ENCODE measurements around the gene AGBL5. TPM values are rescaled to one million over a fixed set of nuclear protein-coding genes. Genes with fewer than 3 reads are reported as not detected.
A peak's percentile ranks its signal among the peaks of the same experiment; 100 is the strongest.

AGBL5 gene
- total and polyA plus RNA-seq, 12 donors, result 4.2 to 16.8 (median 10.4) TPM

GRCh38 chr2:27076323-27076722, 24.9 kb downstream of the AGBL5 start:
- Histone ChIP-seq H3K27me3 (no peaks in the 10 kb centered on the region), H3K9me3 (no peaks in the 10 kb centered on the region), H3K4me1 (peaks cover 4 to 75% (median 60%) of the 10 kb centered on the region in 9 donors), H3K36me3 (no peaks in the 10 kb centered on the region), H3K27ac (peak overlapping the region in 5 of 10 donors; percentile 9 to 97 (median 88)), H3K4me3 (no peak overlapping the region)
- TF ChIP-seq, protein P1, sequence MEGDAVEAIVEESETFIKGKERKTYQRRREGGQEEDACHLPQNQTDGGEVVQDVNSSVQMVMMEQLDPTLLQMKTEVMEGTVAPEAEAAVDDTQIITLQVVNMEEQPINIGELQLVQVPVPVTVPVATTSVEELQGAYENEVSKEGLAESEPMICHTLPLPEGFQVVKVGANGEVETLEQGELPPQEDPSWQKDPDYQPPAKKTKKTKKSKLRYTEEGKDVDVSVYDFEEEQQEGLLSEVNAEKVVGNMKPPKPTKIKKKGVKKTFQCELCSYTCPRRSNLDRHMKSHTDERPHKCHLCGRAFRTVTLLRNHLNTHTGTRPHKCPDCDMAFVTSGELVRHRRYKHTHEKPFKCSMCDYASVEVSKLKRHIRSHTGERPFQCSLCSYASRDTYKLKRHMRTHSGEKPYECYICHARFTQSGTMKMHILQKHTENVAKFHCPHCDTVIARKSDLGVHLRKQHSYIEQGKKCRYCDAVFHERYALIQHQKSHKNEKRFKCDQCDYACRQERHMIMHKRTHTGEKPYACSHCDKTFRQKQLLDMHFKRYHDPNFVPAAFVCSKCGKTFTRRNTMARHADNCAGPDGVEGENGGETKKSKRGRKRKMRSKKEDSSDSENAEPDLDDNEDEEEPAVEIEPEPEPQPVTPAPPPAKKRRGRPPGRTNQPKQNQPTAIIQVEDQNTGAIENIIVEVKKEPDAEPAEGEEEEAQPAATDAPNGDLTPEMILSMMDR (IDR thresholded peaks at IDR 0.05), result no peak
- 84 to 85% methylated on average over 4 of the region's 4 CpGs for WGBS, 2 donors
- no peak for ATAC-seq
- DNase-seq, result no peak
- intact Hi-C loops (cut with DNase I), result no loop called here

GRCh38 chr2:27077231-27077630, 25.8 kb downstream of the AGBL5 start:
- Histone ChIP-seq H3K36me3 (peaks cover 0 to 4% (median 0%) of the 10 kb centered on the region in 9 donors), H3K27ac (peak overlapping the region in 7 of 10 donors; percentile 3 to 90 (median 87)), H3K9me3 (no peaks in the 10 kb centered on the region), H3K4me1 (peaks cover 4 to 80% (median 66%) of the 10 kb centered on the region in 9 donors), H3K4me3 (no peak overlapping the region), H3K27me3 (no peaks in the 10 kb centered on the region)
- TF ChIP-seq, protein P1 (IDR thresholded peaks at IDR 0.05), result no peak
- no peak for ATAC-seq
- intact Hi-C loops (cut with DNase I), result no loop called here
- WGBS, 2 donors, result 70 to 83% methylated on average over 7 of the region's 7 CpGs
- no peak for DNase-seq

DNA sequence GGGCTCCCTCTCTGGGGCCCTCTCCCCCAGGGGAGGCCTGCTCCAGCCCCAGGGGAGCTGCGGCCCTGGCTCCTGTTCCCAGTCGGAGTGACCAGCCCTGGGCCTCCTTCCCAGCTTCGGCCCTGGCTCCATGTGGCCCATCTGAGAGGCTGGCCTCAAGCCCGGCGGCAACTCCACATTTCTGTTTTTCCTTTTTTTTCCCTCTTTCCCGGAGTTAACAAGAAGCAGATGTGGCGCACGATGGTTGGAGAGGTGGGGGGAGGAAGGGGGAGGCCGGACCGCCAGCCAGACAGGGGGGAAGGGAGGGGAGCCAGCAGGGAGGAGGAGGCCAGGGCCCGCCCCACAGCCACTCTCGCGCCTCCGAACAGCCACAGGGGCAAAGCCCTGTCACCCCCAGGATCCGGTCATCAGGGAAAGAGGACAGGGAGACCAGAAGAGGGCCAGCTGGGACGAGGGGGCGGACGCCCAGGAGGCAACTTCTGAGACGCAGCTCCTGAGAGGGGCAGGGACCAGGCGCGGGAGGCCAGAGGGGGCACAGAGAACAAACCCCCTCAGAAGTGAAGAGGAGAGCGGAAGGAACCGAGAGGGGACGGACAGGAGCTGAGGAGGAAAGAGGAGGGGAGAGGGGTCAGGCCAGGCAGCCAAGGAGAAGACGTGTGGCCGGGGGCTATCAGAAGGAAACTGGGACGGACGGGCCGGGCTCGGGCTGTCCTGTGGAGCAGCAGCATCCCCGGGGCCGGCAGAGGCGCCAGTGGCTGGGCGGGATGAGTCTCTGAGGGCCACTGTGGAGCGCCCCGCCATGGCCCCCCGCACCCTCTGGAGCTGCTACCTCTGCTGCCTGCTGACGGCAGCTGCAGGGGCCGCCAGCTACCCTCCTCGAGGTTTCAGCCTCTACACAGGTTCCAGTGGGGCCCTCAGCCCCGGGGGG, 27.1 kb downstream of the AGBL5 start, which contains the start of gene EMILIN1:
Gene EMILIN1 (plus strand): TSS at position 349 of the 928 bp plus-strand sequence. CDS start 451 bp downstream, at position 800.
- intact Hi-C loops (cut with DNase I), result no loop called here
- Histone ChIP-seq H3K27me3 (no peaks in the 10 kb centered on the region), H3K36me3 (peaks cover 0 to 13% (median 0%) of the 10 kb centered on the region in 9 donors), H3K4me3 (peak within 1 kb of the TSS; percentile 26 to 68 (median 60)), H3K27ac (peak within 1 kb of the TSS; percentile 76 to 90 (median 86)), H3K9me3 (no peaks in the 10 kb centered on the region), H3K4me1 (peaks cover 4 to 80% (median 59%) of the 10 kb centered on the region in 9 donors)
- TF ChIP-seq, protein P1 (IDR thresholded peaks at IDR 0.05), result no peak
- DNase-seq (peak; percentile 86), ATAC-seq (peak; percentile 45 to 83 (median 70))
- 43 to 47% methylated on average over 37 to 41 of the region's 41 CpGs for WGBS, 2 donors

Measured in heart right ventricle (tissue), 16 donors.